Stimulated activated memory B cell treated with anti-CD40 and anti-IgM and Interleukin-4, amounts not matched to agents 10 μg/mL and 1 μg/mL and 100 μg/mL, for 72 hours (primary cell): Measurements from ENCODE around the gene UBL5.
A peak's percentile ranks its signal among the peaks of the same experiment; 100 is the strongest.

Experiments used
- ATAC-seq: fragments of 150-1000 bp; cut with Tn5 transposase; 2 replicates; pipeline ENCODE4 v1.10.0; 2021
- H3K27ac Mint-ChIP-seq: one replicate; pipeline ENCODE4 v1.8.0; 2022; ENCODE audit warnings: mild to moderate bottlenecking, mixed read lengths
- H3K27me3 Mint-ChIP-seq: one replicate; pipeline ENCODE4 v1.8.0; 2022; ENCODE audit warnings: mixed read lengths
- H3K36me3 Mint-ChIP-seq: one replicate; pipeline ENCODE4 v1.8.0; 2022; ENCODE audit warnings: mixed read lengths
- H3K4me1 Mint-ChIP-seq: one replicate; pipeline ENCODE4 v1.8.0; 2022; ENCODE audit warnings: mixed read lengths
- H3K4me3 Mint-ChIP-seq: one replicate; pipeline ENCODE4 v1.8.0; 2022; ENCODE audit warnings: mild to moderate bottlenecking, moderate library complexity, mixed read lengths
- H3K9me3 Mint-ChIP-seq: one replicate; pipeline ENCODE4 v1.8.0; 2022; ENCODE audit warnings: mixed read lengths

The UBL5 gene

DNA sequence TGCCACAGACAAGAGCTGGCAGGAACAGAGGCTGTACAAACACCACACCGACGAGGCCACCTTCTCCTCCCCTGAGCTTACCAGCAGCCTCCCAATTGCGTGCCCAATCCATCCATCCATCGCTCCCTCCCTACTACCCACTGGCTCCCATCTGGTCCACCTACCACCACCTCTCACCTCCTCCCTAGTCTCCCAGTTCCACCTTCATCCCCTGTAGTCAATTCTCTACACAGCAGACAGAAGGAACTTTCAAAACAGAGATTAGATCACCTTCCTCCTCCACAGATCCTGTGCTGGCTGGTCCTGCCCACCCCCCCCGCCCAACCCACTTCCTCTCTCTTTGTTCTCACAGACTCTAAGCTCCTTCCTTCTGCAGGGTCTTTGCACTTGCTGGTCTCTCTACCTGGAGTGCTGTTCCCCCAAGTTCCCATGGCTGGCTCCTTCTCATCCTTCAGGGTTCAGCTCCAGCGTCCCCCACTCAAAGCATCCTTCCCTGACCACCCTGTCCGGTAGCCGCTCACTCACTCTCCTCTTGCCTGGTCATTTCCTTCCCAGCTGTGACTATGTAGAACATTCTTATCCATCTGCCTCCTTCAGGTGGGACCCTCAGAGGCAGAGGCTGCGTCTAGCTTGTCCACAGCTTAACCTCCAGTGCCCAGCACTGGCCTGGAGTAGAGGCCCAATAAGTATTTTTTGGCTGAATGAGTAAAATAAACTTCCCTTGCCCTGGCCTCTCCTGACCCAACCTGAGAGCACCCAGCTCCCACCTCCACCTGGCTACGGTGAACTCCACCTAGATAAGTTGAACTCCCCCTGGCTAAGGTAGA lies 30.4 kb downstream of the UBL5 start:
- H3K27ac Mint-ChIP-seq: no peak overlapping the region
- H3K27me3 Mint-ChIP-seq: peaks cover 22% of the 10 kb centered on the region
- peaks cover 4% of the 10 kb centered on the region for H3K9me3 Mint-ChIP-seq
- no peak overlapping the region for H3K4me3 Mint-ChIP-seq
- peak; percentile 53 for ATAC-seq
- H3K4me1 Mint-ChIP-seq: peaks cover 22% of the 10 kb centered on the region
- peaks cover 11% of the 10 kb centered on the region for H3K36me3 Mint-ChIP-seq

DNA sequence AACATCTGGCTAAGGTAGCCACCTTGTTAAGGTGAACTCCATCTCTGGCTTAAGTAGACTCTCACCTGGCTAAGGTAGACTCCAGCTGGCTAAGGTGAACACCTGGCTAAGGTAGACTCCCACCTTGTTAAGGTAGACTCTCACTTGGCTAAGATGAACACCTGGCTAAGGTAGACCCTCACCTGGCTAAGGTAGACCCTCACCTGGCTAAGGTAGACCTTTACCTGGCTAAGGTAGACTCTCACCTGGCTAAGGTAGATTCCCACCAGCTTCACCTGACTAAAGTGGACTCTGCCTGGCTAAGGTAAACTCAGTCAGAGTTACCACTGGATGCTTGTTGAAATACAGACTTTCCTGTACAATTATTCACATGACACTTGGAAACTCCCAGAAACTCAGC lies 31.0 kb downstream of the UBL5 start:
- Mint-ChIP-seq H3K4me1 (peaks cover 22% of the 10 kb centered on the region), H3K4me3 (no peak overlapping the region), H3K27ac (no peak overlapping the region), H3K27me3 (peaks cover 22% of the 10 kb centered on the region), H3K36me3 (peaks cover 6% of the 10 kb centered on the region), H3K9me3 (peaks cover 3% of the 10 kb centered on the region)
- no peak for ATAC-seq

DNA sequence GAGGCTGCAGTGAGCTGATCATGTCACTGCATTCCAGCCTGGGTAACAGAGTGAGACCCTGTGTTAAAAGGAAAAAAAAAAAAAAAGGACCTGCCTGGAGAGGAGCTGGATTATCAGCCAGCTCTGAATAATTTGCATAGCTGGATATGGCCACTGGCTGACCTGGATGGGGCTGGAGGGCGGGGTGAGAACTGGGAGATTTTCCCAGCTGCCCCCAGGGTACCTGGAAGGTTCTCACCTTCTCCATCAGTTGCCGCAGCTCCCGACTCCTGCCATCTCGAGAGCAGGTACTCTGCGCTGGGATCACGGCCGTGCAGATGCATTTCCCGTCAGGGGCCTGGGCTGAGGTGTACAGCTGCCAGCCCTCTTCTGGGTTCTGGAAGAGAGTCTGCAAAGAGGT lies 32.7 kb downstream of the UBL5 start:
- ATAC-seq: no peak
- Mint-ChIP-seq H3K4me3 (no peak overlapping the region), H3K36me3 (no peaks in the 10 kb centered on the region), H3K27ac (no peak overlapping the region), H3K9me3 (no peaks in the 10 kb centered on the region), H3K27me3 (peaks cover 29% of the 10 kb centered on the region), H3K4me1 (peaks cover 22% of the 10 kb centered on the region)

DNA sequence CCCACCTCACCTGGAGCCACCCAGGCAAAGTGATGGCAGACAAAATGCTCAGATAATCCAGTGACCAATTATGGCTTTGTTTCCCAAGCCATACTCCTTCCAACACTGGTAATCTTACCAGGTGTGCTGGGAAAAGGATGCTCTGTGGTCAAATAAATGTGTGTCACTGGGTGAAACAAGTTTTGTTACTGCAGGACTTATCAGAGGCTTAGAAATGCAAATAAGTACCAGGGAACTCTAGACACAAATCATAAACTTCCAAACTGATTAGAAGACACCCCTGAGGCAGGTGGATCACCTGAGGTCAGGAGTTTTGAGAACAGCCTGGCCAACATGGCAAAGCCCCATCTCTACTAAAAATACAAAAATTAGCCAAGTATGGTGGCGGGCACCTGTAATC lies 33.8 kb downstream of the UBL5 start:
- peaks cover 29% of the 10 kb centered on the region for H3K27me3 Mint-ChIP-seq
- H3K36me3 Mint-ChIP-seq: no peaks in the 10 kb centered on the region
- ATAC-seq: no peak
- H3K9me3 Mint-ChIP-seq: no peaks in the 10 kb centered on the region
- H3K4me3 Mint-ChIP-seq: no peak overlapping the region
- peaks cover 21% of the 10 kb centered on the region for H3K4me1 Mint-ChIP-seq
- no peak overlapping the region for H3K27ac Mint-ChIP-seq

DNA sequence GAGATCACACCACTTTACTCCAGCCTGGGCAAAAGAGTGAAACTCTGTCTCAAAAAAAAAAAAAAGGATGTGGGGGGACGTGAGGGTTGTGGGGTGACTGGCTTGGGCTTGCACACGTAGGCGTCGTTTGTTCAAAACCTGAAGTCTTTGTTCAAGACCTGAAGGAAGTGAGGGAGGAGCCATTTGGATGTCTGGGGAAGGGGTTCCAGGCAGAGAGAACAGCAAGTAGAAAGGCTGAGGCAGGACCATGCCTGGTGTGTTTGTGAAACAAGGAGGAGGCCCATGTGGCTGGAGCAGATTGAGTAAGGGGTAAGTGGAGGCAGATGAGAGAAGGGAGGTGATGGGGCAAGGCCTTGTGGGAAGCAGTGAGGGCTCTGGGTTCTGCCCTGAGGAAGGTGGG lies 35.2 kb downstream of the UBL5 start:
- H3K27ac Mint-ChIP-seq: no peak overlapping the region
- no peak for ATAC-seq
- peaks cover 29% of the 10 kb centered on the region for H3K27me3 Mint-ChIP-seq
- H3K9me3 Mint-ChIP-seq: no peaks in the 10 kb centered on the region
- no peak overlapping the region for H3K4me3 Mint-ChIP-seq
- H3K4me1 Mint-ChIP-seq: peaks cover 6% of the 10 kb centered on the region
- no peaks in the 10 kb centered on the region for H3K36me3 Mint-ChIP-seq

DNA sequence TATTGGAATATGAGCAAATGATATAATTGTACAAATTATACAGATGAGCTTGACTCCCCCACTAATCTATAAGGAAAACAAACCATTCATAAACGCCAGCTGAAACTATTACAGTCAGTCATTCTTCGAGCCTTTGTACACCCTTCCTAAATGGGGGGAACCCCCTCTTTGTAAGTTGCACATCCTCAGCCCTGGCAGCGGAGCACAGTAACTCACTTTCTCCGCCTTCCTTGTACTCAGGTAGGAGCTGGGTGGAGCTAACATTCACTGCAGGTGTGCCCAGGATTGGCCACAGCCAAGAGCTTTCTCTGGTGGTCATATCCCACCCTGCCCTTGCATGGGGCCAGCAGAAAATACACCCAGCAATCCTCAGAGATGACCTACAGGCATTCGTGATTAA lies 36.0 kb downstream of the UBL5 start:
- no peak overlapping the region for H3K4me3 Mint-ChIP-seq
- H3K4me1 Mint-ChIP-seq: no peaks in the 10 kb centered on the region
- no peak for ATAC-seq
- H3K27me3 Mint-ChIP-seq: peaks cover 29% of the 10 kb centered on the region
- H3K36me3 Mint-ChIP-seq: no peaks in the 10 kb centered on the region
- H3K27ac Mint-ChIP-seq: no peak overlapping the region
- no peaks in the 10 kb centered on the region for H3K9me3 Mint-ChIP-seq

DNA sequence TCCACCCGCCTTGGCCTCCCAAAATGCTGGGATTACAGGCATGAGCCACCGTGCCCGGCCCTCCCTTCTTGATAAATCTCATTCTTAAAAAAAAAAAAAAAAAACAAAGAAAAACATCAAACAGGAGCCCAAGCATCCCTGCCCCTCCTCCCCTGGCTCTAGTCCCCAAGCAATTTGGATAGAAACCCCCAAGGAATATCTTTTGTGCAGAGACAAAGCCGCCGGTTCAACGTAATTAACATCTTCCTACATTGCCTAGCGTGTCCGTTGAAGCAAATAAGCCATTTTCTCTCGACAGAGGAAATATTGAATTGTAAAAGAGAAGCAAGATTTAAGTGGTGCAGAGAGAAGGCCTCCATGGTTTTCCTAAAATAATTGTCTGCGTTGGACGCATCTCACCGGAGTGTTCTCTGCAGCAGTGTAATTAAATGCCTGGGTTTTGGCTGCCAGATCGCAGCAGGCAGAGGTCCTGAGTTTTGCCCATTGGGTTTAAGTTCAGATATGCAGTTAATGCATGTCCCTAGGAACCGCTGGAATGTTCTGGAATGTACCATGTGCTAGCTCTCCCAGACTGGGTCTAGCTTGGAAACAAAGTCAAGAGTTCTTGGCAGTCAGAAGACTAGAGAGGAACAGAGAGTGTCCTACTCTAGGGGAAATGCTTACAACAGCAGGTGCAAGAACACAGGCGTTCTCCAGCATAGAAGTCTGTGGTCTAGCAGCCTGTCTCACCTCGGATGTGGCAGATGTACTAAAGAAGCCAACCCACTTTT lies 38.2 kb downstream of the UBL5 start:
- H3K27ac Mint-ChIP-seq: no peak overlapping the region
- H3K4me3 Mint-ChIP-seq: no peak overlapping the region
- H3K36me3 Mint-ChIP-seq: no peaks in the 10 kb centered on the region
- H3K27me3 Mint-ChIP-seq: peaks cover 21% of the 10 kb centered on the region
- ATAC-seq: no peak
- H3K4me1 Mint-ChIP-seq: no peaks in the 10 kb centered on the region
- no peaks in the 10 kb centered on the region for H3K9me3 Mint-ChIP-seq

DNA sequence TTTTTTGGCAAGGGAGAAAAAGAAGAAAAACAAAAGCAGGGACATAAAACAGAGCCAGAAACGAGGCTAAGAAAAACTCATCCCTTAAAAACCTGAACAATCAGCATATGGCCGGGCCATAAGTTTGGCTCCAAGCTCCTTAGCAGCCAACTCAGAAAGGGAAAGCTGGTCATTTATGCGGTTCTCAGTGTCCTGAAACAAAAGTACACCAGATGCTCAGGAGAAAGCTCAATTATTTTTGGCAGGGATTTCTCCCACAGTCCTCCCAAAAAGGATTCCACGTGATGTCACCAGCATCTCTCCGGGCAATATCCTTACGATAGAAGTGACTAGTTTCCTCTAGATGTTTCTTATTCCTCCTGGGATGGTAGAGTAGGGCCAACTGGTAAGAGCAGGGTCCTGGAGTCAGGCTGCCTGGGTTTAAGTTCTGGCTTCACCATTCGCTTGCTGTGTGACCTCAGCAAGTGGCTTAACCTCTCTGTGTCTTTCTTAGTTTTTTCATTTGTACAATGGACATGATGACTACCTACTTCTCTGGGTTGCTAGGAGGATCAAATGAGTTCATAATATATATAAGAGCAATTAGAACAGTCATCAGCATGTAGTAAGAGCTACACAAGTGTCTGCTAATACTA lies 41.4 kb downstream of the UBL5 start:
- peaks cover 7% of the 10 kb centered on the region for H3K27me3 Mint-ChIP-seq
- no peaks in the 10 kb centered on the region for H3K4me1 Mint-ChIP-seq
- ATAC-seq: no peak
- no peak overlapping the region for H3K4me3 Mint-ChIP-seq
- no peaks in the 10 kb centered on the region for H3K36me3 Mint-ChIP-seq
- no peaks in the 10 kb centered on the region for H3K9me3 Mint-ChIP-seq
- no peak overlapping the region for H3K27ac Mint-ChIP-seq

DNA sequence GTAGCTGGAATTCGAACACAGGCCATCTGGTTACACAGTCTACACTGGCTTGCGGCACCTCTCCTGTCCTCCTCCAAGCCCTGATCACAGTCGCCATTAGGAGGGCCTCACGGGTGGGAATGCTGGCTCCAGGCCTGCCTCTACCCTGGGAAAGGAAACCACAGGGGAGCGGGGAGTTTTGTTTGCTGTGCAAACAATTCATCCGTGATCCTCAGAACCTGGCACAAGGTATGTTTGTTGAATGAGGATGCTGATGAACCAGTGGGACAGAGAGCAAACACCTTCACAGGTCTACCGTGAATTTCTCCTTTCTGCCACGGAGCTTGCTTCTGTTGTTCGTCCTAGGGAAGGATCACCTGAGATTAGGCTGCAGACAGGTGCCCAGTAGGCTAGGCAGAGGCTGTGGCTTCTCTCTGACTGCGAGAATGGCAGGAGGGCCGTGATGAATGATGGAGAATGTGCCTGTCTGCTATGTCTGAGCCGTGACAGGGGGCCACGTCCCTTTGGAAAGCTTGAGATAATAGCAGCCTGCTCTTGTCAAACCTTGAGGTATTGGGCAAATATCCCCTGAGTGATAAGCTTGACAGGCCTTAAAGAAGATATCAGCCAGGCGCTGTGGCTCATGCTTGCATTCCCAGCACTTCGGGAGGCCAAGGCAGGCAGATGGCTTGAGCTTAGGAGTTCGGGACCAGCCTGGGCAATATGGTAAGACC lies 44.1 kb downstream of the UBL5 start:
- H3K4me1 Mint-ChIP-seq: no peaks in the 10 kb centered on the region
- no peak for ATAC-seq
- H3K36me3 Mint-ChIP-seq: no peaks in the 10 kb centered on the region
- no peak overlapping the region for H3K27ac Mint-ChIP-seq
- H3K9me3 Mint-ChIP-seq: no peaks in the 10 kb centered on the region
- peaks cover 21% of the 10 kb centered on the region for H3K27me3 Mint-ChIP-seq
- H3K4me3 Mint-ChIP-seq: no peak overlapping the region

DNA sequence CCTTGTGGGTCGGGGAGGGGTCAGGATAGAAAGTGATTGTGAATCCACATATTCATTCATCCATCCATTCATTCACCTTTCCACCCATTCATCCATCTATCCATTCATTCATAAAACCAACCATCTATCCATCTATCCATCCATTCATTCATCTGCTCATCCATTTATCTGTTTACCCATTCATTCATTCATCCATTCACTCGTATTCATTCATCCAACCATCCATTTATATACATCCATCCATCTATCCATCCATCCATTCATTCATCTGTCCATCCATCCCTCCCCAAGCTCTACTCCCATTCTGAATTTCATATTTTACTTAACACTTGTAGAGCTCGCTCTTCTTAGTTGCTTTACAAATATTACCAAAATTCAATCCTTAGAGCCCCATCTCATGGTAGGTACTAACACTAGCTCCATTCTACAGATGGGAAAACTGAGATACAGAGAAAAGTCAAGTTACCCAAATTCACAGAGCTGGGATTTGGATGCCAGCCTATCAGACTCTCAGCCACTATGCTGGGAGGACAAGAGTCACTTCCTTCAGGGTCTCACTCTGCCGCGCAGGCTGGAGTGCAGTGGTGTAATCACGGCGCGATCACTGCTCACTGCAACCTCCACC lies 45.0 kb downstream of the UBL5 start:
- H3K4me1 Mint-ChIP-seq: no peaks in the 10 kb centered on the region
- ATAC-seq: no peak

DNA sequence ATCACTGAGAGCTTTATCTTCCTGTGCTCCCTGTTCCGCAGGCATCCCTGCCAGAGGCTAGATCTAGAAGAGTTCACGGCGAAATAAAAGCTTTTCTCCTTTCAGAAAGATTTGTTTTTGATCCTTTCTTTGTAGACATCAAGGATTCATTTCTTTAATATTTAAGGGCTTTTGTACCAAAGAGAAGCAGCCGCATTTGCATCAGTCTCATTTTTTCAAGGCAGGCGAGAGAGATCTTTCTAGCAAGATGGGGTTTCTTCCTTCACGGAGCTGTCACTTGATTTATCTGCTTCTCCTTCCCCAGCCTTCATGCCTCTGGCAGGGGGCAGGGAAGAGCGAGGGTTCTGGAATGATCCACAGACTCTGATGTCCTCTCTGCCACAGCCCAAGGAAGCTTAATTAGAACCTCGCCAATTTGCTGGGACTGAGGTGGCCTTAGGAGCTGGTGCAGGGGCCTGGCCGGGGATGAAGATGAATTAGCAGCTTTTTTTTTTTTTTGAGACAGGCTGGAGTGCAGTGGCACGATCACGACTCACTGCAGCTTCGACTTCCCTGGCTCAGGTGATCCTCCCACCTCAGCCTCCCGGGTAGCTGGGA lies 47.4 kb downstream of the UBL5 start:
- peaks cover 6% of the 10 kb centered on the region for H3K4me1 Mint-ChIP-seq
- H3K27me3 Mint-ChIP-seq: peaks cover 23% of the 10 kb centered on the region
- ATAC-seq: no peak
- H3K9me3 Mint-ChIP-seq: peaks cover 2% of the 10 kb centered on the region
- no peak overlapping the region for H3K4me3 Mint-ChIP-seq
- H3K27ac Mint-ChIP-seq: no peak overlapping the region
- no peaks in the 10 kb centered on the region for H3K36me3 Mint-ChIP-seq

More for the DNA sequence above, 45.0 kb downstream of the UBL5 start:
- no peak overlapping the region for H3K4me3 Mint-ChIP-seq
- H3K9me3 Mint-ChIP-seq: no peaks in the 10 kb centered on the region
- no peak overlapping the region for H3K27ac Mint-ChIP-seq
- H3K36me3 Mint-ChIP-seq: no peaks in the 10 kb centered on the region
- peaks cover 23% of the 10 kb centered on the region for H3K27me3 Mint-ChIP-seq

DNA sequence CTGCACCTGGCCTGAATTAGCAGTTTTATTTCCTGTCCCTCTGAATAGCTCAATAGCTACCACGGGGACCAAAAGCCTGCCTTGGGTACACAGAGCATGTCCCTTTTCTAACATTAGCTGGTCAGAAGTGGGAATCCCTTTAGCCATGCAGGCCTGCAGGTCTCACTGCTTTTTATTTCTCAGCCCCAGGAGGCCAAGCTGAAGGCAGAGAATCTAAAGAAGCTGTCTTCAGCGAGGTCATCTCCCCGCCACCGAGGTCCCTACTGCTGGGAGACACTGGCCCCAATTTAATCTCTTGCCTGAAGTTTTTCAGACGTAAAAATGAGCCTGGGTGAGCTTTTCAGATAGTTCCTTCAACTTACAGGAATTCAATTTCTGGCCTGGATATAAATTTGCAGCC lies 48.1 kb downstream of the UBL5 start:
- Mint-ChIP-seq H3K27me3 (peaks cover 23% of the 10 kb centered on the region), H3K27ac (no peak overlapping the region), H3K9me3 (peaks cover 2% of the 10 kb centered on the region), H3K4me3 (no peak overlapping the region), H3K36me3 (no peaks in the 10 kb centered on the region), H3K4me1 (peaks cover 6% of the 10 kb centered on the region)
- no peak for ATAC-seq

DNA sequence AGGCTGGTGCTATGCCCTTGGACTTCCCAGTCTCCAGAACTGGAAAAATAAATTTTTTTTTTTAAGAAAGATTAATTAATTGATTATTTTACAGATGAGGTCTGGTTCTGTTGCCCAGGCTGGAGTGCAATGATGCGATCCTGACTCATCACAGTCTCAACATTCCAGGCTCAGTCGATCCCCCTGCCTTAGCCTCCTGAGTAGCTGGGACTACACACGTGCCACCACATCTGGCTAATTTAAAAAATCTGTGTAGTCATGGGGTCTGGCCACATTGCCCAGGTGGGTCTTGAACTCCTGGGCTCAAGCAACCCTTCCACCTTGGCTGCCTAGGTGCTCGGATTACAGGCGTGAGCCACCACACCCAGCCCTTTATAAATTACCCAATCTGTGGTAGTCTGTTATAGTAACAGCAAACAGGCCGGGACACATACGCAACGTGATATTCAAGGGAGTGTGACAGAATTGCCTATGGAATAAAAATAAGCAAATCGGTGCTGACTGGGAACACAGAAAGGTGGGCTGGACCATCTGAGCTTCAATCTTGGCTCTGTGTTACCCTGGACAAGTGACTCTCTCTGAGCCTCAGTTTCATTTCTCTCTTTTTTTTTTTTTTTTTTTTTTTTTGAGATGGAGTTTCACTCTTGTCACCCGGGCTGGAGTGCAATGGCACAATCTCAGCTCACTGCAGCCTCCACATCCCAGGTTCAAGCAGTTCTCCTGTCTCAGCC lies 50.2 kb downstream of the UBL5 start:
- Mint-ChIP-seq H3K27ac (no peak overlapping the region), H3K36me3 (no peaks in the 10 kb centered on the region), H3K9me3 (peaks cover 2% of the 10 kb centered on the region), H3K27me3 (peaks cover 34% of the 10 kb centered on the region), H3K4me3 (peak overlapping the region; percentile 48), H3K4me1 (peaks cover 6% of the 10 kb centered on the region)
- no peak for ATAC-seq
